ENCODE data around the gene CRACR2A. TPM values are rescaled to one million over a fixed set of nuclear protein-coding genes. Genes with fewer than 3 reads are reported as not detected.

CRACR2A gene
- total RNA-seq, 1 donor from 2014 or later: 5.2 TPM

DNA sequence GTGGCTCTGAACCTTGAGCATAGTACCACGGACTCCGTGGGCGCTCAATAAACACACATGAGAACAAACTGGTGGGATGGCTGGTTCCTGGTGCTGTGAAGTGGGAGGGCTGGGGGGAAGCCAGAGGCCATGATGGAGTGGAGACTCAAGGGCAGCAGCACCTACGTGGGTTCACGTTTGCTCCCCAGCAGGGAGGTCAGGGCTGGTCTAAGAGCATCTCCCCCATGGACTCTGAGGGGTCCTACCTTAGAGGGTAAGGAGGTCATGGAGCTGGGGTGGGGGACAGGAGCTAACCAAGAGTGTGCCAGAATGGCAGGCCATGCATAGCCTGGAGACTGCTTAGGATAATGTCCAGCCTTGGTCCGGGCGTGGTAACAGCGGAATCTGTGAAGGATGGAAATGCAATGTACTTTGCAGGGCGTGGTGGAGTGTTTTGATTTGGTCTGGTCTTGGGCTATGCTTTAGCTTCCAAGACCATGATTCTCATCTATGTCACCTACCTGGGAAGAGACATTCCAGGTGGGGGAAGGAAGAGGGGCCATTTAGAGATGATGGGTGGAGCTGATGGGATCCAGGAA is 158.9 kb downstream of the CRACR2A start:
- ATAC-seq (ENCODE audit: poor library complexity) (no peak), DNase-seq (no peak)
- intact Hi-C loops (cut with DNase I): no loop called here

- DNase-seq: no peak
- ATAC-seq (ENCODE audit: poor library complexity): no peak
These were observed 159.9 kb downstream of the CRACR2A start for GRCh38 chr12:3592856-3593625.

DNA sequence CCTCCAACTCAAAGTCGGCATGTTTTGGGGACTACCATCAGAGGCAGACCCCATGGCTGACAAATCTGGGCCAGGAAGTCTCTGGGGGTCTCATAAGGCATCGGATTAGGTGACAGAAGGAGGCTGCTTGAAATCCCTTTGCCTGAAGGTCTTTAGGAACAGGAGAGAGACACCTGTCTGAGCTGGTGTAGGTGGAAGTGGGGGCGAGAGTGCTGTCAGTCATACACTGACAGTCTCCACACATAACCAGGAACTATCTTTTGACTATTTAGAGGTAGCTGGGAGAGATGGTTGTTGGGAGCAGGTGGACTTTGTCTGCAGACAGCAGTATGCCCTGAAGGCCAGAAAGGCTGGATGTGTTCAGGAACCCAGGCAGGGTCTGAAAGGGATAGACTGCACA is 163.2 kb downstream of the CRACR2A start:
- DNase-seq (no peak), ATAC-seq (ENCODE audit: poor library complexity) (no peak)
- intact Hi-C loops (cut with DNase I): no loop called here

More at GRCh38 chr12:3592856-3593625, 159.9 kb downstream of the CRACR2A start:
- intact Hi-C loops (cut with DNase I): no loop called here

- intact Hi-C loops (cut with DNase I): no loop called here
- DNase-seq: no peak
- ATAC-seq (ENCODE audit: poor library complexity): no peak
These were observed 165.4 kb downstream of the CRACR2A start for GRCh38 chr12:3587402-3588013.

DNA sequence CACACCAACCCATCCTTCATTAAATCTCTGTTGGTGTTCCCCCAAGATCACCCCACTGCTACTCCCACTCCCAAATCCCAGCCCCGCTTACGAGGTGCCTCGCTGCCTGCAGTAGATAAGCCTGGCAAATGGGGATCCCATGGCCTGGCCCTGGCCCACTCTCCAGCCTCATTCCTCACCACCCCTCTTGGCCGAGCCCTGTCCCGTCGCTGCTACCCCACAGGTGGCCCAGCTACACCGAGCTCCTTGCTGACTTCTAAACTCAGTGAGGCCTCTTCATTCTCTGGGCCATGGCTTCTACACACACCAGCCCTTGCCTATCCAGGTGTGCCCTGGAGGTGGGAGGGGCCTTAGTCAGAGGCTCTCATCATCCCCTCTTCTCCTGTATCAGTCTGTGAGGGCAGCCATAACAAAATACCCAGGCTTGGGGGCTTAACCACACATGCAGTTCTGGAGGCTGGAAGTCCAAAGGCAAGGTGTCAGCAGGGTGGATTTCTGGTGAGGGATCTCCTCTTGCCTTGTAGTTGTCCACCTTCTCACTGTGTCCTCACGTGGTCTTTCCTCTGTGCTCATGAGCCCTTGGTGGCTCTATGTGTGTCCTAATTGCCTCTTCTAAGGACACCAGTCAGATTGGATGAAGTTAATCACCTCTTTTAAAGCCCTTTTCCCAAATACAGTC is 169.1 kb downstream of the CRACR2A start:
- DNase-seq (no peak), ATAC-seq (ENCODE audit: poor library complexity) (no peak)
- intact Hi-C loops (cut with DNase I): no loop called here

DNA sequence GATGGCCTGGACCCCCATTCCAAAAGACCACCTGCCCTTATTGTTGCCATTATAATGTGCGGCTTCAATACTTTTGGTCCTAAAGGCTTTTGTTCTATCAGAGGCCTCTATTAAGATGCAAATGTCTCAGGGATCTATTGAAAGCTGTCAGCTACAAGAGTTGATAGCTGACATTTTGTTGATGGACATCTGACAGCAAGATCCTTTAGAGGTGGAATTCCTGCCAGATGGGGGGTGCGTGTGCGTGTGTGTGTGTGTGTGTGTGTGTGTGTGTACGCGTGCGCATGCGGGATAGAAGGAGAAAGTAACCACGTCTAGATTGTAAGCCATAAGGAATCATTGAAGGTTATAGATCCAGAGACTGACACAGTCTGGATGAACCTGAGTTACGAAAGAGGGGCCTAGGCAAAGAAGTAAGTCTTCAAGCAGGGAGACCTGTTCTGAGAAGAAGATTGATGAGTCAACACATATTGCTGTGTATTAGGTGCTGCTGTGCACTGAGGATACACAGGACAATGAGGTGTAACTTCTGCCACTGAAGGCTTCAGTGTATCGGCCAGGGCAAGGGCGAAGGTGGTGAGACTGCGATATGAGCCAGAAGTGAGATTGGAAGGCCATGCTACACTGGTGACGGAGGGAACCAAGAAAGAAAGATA is 172.7 kb downstream of the CRACR2A start:
- intact Hi-C loops (cut with DNase I): no loop called here
- no peak for DNase-seq
- ATAC-seq (ENCODE audit: poor library complexity): no peak

DNA sequence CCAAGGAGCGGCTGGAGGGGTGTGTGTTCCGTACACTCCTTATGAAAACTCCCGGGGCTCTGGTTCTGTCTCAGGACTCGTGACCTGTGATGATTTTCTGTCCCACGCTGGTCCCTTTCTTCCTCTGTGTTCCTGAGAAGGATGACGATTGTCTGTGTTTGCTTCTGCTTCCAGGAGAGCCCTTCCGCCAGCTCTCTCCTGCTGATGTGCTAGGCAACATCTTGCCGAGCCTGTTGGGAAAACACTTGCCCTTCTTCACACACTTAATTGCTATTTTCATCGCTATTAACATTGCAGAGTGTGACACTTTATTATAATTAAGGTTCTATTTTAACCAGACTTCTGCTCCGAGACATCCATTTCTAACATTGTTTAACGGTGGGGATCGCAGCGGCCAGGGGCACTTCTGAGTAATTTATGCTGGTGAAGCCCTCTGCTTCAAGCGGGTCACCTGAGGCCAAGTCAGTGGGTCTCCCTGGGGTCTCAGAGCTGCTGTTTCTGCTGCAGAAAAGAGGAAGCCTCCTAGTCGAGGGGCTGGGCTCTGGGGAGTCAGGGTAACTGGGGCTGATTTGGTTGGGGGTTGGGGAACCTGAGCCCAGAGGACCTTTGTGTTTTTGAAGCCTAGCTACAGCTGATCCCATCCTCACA is 173.3 kb downstream of the CRACR2A start:
- intact Hi-C loops (cut with DNase I): no loop called here
- no peak for ATAC-seq (ENCODE audit: poor library complexity)
- DNase-seq: no peak

DNA sequence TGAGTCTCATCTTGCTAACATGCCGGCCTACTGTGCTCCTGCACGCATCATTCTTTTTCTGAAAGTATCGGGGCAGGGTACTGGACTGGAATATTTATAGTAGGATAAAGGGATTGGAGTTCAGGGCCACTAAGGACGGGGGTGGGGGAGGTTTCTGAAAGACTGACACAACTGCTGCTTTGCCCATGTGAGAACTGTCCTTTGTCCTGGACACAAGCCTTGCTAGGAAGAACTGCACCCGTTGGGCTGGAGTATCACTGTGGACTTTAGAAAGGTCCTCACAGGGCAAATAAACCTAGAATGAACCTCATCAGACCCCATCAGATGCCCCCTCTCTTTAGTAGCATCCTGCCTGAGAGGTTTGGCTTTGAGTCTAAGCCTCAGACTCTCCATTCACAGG is 174.4 kb downstream of the CRACR2A start:
- ATAC-seq (ENCODE audit: poor library complexity) (no peak), DNase-seq (no peak)
- intact Hi-C loops (cut with DNase I): no loop called here

GRCh38 chr12:3576891-3577290 is 176.0 kb downstream of the CRACR2A start:
- DNase-seq (no peak), ATAC-seq (ENCODE audit: poor library complexity) (no peak)
- intact Hi-C loops (cut with DNase I): no loop called here

- intact Hi-C loops (cut with DNase I): no loop called here
- ATAC-seq (ENCODE audit: poor library complexity) (no peak), DNase-seq (no peak)
These were observed 177.9 kb downstream of the CRACR2A start for GRCh38 chr12:3574986-3575385.

GRCh38 chr12:3572560-3572959 is 180.3 kb downstream of the CRACR2A start:
- no peak for DNase-seq
- no peak for ATAC-seq (ENCODE audit: poor library complexity)
- intact Hi-C loops (cut with DNase I): no loop called here

GRCh38 chr12:3571724-3572123 is 181.2 kb downstream of the CRACR2A start:
- no peak for DNase-seq
- intact Hi-C loops (cut with DNase I): no loop called here
- ATAC-seq (ENCODE audit: poor library complexity): no peak

- intact Hi-C loops (cut with DNase I): no loop called here
- DNase-seq (no peak), ATAC-seq (ENCODE audit: poor library complexity) (no peak)
These were observed 181.6 kb downstream of the CRACR2A start for GRCh38 chr12:3571323-3571722.

- DNase-seq (no peak), ATAC-seq (ENCODE audit: poor library complexity) (no peak)
- intact Hi-C loops (cut with DNase I): no loop called here
These were observed 184.2 kb downstream of the CRACR2A start for GRCh38 chr12:3568695-3569094.

DNA sequence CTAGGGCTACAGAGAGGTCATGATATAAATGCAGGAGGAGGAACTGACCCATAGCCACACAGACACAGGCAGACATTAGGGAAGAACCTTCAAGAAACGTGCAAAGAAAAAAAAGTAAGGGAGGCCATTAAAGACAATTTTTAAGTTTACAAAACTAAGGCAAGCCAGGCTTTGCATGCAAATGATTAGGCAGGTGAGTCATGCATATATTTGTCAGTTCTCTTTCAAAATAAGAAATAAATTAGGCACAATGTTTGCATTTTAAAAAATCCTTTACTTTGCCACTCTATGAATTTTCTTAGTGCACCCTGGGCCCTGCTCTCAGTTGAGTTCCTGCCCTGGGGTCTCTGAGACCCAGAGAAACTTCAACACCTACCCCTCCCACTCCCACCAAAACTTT is 186.9 kb downstream of the CRACR2A start:
- no peak for ATAC-seq (ENCODE audit: poor library complexity)
- intact Hi-C loops (cut with DNase I): no loop called here

More for the DNA sequence above, 186.9 kb downstream of the CRACR2A start:
- no peak for DNase-seq

Data from Right ventricle myocardium superior (tissue), 1 donor.